Astrocyte (in vitro differentiated cells and primary cell): Measurements from ENCODE around the gene MCF2L2.

Experiments
- CTCF ChIP-seq: IDR thresholded peaks from 2 replicates; pipeline ENCODE4 v1.5.1; 2011; ENCODE audit warnings: low read depth, mild to moderate bottlenecking, inconsistent platforms, low read length, moderate library complexity; ENCODE audit not compliant: insufficient read depth
- EZH2 ChIP-seq: IDR thresholded peaks from 2 replicates; pipeline ENCODE4 v1.6.1; 2012; ENCODE audit warnings: mild to moderate bottlenecking, low read length, inconsistent platforms; ENCODE audit not compliant: insufficient read depth

DNA sequence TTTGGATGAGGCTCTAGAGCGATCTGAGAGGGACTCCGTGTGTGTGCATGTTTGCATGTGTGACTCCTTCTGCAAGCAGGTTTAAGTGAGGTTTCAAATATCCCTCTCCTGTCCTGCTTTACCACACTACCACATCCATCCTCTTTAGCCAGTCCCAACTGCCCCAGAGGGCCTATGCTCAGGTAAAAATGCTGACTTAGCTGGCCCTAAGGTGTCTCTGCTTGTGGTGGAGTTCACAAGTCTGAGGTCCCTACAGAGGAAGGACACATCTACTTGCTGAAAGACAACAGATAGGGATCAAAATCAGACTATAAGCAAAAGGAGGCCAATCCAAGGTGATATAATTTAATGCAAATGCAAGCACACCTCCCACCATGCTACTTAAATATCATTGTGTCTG is 88.2 kb downstream of the MCF2L2 start:
- TF ChIP-seq CTCF: no peak
- no peak for TF ChIP-seq EZH2
